Hematopoietic multipotent progenitor cell treated with erythropoietin and hydrocortisone succinate and interleukin-3 and kit ligand, for 6 days (in vitro differentiated cells): ENCODE results near the gene GPR17.

ENCODE experiments used
- DNase-seq: peaks from one replicate; pipeline ENCODE4 v3.0.0-alpha.2; 2015

The GPR17 gene

DNA sequence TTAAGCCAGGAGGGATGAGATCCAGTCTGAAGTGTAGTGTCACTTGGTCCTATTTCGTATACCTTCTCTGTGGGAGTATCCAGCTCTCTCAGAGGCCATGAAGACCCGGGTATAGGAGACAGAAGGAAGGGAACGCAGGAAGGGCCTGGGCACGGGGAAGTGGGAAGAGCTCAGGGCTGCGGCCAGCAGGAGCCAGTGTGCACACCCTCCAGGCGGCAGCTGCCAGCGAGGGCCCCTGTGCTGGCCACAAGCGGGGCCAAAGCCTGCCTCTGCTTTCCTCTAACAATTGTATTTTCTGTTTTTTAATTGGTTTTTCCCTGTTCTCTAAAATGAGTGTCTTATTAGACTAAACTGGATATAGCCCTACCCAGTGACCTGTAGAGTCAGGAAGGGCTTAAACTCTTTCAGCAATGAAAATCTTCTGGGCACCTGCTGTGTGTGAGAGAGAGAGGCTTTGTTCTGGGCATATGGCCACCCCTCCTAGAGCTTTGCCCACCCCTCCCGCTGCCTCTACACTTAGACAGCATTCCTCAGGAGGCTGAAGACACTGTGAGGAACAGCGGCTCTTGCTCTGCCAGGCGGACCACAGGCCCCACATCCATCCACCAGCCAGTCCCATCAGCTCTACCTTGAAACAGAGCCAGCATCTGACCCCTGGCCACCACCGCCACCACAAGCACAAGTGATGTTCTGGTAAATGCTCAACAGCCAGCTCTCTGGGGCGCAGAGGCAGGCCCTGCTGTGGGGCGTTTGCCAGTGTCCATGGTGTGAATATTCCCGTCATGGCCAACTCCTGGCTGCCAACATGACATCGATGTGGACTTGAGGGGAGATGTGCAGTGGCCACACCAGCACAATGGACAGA is 9.5 kb downstream of the GPR17 start:
- DNase-seq: no peak

DNA sequence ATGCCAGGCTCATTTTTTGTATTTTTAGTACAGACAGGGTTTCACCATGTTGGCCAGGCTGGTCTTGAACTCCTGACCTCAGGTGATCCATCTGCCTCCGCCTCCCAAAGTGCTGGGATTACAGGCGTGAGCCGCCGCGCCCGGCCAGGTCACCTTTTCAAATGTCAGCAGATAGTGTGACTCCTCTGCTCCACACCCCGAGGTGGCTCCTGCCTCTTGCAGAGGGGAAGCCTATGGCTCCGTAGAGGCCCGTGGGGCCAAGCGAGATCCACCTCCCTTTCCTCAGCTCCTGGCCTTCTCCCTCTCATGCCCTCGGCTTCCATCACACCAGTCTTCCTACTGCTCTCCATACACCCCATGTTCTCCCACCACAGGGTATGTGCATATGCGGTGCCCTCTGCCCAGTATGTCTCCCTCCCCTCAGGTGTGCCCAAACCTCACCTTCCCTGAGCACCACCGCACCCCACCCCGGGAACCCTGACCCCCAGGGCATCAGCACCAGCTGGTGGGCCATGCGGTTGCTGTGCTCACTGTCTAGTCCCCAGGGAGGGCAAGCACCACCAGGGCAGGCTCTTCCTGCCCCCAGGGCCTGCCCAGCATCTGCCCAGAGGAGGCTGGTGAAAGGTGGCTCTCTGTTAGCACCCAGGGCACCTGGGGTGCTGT is 10.7 kb downstream of the GPR17 start:
- DNase-seq: no peak

DNA sequence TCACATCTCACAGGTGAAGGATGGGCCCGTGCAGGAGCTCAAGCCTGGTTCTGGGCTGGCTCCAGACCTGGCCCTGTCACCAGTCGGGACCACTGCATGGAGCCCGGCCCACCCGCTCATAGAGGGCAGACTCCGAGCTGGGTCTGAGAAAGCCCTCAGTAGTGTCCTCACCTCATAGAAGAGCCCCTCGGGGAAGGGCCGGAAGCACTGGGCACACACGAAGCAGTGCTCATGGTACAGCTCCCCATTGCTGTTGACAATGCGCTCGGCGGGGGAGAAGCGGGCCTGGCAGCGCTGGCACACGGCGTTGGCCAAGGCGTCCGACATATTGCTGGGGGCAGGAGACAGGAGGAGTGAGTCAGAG is 11.3 kb downstream of the GPR17 start:
- no peak for DNase-seq

DNA sequence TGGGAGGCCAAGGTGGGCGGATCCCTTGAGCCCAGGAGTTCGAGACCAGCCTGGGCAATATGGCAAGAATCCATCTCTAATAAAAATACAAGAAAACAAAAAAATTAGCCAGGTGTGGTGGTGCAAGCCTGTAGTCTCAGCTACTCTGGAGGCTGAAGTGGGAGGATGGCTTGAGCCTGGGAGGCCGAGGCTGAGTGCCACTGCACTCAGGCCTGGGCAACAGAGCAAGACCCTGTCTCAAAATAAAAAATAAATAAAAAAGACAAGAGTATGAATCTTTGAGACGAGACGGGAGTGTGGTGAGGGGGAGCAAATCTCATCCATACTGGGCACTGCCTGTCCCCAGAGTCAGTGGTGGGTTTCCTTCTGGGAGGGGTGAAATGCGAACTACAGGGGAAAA is 12.2 kb downstream of the GPR17 start:
- DNase-seq: no peak

DNA sequence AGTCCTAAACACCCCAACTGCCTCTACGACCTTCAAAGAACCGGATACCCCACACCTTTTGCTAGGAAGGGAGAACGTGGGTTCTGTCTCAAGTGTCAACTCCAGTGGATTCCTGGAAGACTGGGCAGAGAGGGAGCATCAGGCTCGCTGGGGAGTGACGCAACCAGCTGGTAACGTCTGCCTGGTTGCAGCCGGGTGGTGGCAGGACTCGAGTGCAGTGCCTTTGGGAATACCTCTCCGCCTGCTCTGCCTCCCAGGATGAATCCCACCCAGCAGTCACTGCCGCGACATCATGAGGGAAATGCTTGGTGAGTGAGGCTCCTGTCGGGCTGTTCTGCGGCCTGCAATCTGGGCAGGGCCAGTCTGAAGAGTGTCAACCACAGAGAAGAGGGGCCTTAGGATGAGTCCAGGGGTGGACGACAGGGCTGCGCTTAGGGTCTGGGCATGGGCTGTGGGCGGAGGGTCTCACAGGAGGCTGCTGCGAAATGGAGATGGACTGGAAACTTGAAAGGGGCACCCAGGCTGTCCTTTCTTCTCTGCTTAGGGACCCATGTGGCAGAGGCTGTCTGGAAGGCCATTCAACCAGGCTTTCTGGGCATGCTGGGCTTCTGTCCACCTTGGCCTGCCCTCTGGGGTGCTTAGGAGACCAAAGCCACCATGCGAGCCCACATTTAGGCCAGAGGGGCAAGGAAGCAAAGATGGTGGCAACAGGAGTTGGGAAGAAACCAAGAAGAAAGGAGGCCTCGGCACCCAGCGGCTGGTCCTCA is 12.9 kb downstream of the GPR17 start:
- no peak for DNase-seq

DNA sequence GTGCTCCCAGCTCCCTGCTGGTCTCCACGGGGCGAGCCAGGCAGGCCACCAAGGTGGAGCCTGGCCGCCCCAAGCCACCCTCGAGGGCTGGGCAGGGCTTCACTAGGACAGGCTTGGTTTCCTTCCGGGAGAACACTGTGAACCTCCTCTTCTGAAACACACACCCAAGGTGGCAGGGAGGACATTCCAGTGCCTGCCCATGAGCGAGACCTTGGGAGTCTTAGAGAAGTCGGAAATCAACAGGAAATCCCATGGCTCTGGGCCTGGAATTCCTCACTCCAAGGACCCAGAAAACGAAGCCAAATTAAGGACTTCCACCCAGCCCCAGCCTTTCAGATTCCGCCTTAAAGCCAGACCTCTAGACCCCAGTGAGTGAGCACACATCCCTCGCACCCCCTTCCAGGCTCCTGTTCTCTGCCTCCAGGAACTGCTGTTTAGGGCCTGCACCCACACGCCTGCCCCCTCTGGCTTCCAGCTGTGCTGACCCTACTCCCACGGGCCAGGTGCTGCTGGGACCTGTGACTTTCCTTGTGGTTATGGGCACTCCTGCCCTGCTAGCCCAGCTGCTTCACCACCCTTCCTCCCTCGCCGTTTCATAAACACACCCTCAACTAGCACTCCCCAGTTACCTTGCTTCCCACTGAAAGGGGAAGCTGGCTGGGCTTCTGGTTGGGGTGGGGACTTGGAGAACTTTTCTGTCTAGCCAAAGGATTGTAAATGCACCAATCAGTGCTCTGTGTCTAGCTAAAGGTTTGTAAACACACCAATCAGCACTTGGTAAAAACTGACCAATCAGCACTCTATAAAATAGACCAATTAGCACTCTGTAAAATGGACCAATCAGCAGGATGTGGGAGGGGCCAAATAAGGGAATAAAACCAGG is 13.7 kb downstream of the GPR17 start:
- DNase-seq: no peak

DNA sequence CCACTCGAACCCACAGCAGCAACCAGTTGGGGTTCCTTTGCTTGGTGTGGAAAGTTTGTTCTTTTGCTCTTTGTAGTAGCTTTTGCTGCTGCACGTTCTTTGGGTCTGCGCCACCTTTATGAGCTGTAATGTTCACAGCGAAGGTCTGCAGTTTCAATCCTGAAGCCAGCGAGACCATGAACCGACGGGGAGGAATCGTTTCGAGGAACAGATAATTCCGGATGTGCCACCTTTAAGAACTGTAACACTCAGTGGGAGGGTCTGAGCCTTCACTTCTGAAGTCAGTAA is 14.3 kb downstream of the GPR17 start:
- no peak for DNase-seq

DNA sequence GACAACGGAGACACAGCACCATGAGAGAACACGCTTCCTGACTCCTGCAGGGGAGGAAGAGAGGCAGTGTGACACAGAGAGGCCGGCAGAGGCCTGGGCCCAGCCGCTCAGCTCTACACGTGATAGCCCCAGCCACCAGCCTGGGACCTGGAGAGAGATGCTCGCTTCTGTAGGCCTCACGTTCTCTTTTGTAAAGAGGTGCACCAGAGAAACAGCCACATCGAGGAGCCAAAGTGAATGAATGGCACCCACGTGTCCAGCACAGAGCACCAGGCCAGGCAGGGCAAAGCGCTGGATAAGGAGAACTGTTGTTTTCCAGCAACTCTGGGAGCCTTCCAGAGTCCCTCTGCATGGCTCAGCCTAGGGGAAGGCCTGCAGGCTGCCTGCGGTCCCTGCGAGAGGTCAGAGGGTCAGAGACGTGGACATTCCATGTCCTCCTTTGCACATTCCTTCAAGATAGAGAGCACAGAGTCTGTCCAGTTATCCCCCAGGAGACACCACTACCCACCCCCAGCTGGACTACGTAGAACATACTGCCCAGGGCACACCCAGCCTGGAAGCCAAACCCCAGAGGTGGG is 15.2 kb downstream of the GPR17 start:
- DNase-seq: no peak

DNA sequence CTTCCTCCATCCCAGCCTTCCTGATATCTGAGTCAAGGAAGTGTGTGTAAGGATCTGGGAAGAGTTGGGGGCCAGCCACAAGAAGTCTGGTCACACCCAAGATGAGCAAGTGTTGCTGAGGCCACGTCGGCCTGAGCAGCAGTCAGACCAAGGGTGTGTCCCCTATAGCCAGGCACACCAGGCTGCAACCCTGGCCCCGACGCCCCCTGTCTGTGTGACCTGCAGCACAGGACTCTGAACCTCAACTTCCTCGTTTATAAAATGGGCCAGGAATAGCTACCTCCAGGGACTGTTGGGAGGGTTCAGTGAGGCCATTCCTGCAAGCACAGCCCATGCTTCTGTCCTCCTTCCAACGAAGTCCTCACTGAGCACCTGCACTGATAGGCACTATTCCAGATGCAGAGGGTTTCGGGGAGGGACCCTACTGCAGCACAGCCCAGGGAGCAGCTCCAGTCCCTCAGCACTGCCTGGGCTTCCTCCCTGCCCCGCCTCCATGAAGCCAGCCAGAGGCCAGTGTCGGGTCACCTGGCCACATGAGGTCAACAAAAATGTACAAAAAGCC is 16.1 kb downstream of the GPR17 start:
- DNase-seq: no peak

DNA sequence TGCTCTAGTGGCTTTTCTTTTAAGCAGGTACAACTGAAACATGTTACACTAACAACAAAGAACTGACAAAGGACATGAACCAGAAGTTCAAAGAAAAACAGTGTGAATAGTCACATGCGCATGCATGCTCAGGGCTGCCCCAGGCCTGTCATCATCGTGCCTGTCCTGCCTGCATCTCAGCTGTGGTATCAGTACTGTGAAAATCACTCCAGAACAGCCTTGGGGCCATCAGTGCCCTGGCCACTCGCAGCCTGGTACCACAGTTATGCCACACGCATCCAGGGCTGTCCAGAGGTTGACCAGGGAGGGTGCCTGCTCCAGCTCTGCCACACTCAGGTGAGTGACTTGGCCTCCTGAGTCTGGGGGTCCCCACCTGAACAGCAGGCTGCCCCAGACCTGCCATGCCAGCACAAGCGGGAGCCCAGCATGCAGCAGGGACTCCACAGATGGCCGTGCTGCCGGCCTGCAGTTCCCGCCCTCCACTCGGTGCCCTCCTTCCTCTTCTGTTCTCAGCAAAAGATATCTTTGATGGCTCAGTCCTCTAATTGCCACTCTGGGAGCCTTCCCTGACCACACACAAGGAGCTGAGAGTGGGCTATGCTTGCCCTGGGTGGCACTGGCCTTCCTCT is 17.1 kb downstream of the GPR17 start:
- DNase-seq: no peak

DNA sequence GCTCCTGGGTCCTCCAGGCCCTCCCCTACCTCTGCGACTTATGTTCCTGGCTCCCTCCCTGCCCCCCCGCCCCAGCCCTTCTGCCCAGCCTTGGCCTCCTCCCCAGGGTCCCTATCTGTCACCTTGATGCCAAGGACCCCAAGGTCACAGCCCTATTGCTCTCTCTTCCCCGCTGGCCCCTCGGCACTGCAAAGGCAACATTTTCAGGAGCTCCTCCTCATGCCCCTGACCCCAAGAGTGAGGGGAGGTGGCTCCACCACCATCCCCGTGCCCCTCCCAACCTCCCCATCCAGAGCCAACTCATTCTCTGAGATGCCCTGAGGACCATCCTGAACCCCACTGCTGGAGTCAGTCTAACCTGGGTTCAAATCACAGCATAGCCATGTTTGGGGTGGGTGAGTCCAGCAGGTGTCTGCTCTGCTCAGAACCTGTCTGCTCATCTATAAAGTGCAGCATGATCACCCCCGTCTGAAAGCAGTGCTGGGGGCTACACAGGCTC is 17.7 kb downstream of the GPR17 start:
- no peak for DNase-seq

DNA sequence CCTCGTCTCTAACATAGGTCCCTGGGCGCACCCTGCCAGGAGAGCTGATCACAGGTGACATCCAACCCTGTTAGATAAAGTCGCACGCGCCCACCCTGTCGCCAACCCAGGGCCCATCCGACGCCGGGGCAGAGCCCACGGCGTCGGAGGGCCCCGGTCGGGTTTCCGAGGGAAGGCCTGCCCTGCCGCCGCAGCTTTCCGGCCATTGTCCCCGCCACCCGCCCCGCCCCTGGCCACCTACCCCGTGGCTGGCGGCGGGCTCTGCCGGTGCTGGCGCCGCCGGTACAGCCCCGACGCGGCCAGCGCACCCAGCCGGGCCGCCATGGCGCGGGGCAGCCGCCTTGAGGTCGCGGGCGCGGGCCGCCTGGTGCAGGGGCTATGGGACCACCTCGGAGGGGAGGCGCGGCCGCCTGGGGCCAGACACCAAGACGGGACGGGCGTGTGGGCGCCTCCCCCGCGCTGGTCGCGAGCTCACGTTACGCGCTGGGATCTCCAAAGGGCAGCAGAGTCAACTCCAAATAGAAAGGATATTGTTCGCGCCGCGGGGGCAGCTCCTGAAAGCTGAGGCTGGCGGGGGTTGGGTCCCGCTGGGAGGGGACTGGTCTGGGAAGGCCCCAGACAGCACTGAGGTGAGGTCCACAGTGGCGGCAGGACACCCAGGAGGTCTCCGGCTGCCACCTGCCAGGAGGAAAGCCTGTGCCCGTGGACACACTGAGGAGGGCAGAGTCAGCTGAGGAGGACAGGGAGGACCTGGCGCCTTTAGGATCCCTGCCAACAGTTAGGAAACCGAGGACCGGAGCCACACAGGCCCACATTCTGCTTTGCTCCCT is 18.3 kb downstream of the GPR17 start:
- no peak for DNase-seq

DNA sequence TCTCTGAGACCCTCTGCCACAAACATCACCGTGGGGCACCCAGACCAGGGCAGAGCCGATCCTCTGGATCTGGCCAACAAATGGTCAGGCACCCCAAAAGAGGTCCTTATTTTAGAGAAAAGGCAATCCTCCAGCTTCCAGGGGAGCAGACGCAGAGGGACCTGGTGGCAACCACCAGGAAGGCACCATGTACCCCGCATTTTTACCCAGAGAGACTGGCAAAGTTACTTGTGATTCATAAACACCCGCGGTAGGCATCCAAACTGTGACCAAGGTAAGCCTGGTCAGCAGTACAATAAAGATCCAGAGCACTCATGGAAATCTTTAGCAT is 18.9 kb downstream of the GPR17 start:
- no peak for DNase-seq

DNA sequence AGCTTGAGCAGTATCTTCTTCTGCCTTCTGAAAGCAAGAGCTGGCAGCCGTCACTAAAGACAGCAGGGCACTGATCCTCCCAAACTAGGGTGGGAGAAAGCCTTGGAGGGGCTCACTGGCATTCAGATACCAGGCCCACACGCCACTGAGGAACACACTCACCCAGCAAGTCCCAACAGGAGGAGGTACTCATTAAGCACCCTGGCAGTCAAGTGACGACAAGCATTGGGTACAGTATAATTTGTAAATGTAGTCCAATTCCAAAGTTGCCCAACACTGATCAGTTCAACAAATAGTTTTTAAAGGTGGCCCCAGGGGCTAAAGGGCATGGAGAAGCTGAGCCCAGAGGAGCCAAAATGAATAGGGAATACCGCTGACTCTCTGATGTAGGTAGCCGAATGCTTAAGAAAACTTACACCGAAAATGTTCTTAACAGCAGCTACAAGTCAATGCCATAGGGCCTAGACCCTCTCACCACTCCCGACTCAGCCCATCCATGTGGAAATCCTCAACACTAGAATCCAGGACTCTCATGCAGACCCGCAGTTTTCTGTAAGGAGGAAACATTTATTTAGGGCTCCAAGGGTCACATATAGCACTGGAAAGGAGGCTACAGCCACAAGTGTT is 19.4 kb downstream of the GPR17 start:
- DNase-seq: no peak

DNA sequence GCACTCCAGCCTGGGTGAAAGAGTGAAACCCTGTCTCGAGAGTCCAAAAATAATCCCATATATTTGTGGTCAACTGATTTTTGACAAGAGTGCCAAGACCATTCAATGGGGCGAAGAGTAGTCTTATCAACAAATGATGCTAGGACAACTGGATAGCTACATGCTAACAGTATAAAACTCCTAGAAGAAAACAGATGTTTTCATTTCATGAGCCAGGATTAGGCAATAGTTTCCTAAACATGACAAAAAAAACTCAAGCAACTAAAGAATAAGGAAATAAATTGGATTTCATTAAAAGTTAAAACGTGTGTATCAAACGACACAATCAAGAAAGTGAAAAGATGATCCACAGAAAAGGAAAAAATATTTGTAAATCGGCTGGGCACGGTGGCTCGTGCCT is 23.1 kb downstream of the GPR17 start:
- DNase-seq: no peak

DNA sequence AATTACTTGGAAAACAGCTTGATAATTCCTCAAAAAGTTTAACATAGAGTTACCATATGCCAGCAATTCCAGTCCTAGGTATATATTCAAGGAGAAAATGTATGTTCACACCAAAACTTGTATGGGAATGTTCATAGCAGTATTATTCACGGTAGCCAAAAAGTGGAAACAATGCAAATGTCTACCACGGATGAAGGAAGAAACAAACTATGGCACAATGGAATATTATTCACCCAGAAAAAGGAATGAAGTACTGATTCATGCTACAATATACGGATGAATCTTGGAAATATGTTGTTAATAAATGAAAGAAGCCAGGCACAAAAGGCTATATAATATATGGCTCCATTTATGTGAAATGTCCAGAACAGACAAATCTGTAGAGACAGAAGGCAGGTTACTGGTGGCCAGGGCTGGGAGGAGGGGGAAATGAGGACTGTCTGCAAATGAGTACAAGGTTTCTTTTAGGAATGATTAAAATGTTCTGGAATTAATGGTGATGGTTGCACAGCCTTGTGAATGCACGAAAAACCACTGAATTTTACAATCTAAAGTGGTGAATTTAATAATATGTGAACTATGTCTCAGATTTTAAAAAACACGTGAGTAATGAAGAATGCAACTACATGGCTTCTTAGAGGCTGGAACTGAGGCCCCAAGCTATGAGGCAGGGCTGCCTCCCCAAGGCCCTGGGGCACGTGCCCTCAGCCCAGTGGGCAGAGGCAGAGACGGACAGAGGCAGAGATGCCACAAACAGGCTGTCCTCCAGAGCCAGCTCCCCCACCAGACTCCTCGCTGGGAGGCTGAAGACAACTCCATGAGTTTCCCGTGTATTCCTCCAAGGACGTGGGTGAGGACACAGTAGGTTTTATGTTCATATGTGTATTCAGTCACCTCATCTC is 24.4 kb downstream of the GPR17 start:
- no peak for DNase-seq

DNA sequence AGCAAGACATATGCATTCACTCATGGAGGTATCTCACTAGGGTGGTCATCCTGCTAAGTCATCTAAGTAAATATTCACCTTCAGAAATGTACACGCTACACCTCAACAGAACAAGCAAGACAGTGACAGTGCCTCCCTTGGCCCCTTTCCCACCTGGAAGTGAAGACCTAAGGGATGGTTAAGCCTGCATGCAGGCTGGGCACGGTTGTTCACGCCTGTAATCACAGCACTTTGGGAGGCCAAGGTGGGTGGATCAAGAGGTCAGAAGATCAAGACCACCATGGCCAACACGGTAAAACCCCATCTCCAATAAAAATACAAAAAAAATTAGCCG is 25.0 kb downstream of the GPR17 start:
- DNase-seq: no peak

DNA sequence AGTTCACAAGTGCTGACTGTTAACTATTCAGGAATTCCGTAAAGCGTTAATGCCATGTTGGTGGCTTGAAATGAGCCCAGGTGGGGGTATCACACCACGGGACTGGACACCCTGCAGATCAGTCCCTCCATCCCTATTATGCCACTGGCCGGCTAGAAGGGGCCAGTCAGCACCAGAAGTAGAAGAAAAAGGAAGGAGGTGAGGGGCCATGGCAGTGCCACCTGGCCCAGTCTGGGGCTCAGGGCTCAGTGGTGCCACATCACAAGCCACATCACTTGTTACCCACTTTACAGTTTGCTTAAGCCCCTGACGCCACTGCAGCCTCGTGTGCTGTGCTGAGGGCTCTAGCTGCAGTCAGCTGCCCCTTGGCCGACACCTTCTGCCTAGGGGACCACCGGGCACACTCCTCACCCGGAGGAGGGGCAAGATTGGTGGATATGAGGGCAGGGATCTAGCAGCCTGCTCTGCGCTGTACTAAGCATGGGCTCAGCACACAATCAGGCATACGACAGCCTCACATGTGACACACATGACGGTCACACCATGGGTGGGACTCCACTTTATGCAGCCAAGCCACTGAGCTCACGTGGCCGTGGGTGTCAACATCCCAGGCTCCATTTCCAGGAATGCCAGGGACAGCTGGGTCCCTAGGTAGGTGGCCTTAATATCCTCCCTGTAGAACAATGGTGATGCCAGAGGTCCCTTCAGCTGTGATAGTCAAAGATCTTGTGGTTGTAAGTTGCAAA is 25.8 kb downstream of the GPR17 start:
- no peak for DNase-seq
